Fibroblast of lung (primary cell): ENCODE data around the gene WWC1. TPM values are rescaled to one million over a fixed set of nuclear protein-coding genes. Genes with fewer than 3 reads are reported as not detected.
A peak's percentile ranks its signal among the peaks of the same experiment; 100 is the strongest.

Source experiments
- DNase-seq, 2 donors: peaks; one replicate each; pipeline versions ENCODE4 v3.0.0 to v3.0.0-alpha.2; 2010; ENCODE audit warnings: low read depth in 2 of 2
- H2AFZ ChIP-seq: 2 replicates; pipeline ENCODE4 v1.5.1; 2012; ENCODE audit warnings: low read length, control low read depth, inconsistent platforms
- H3K27ac ChIP-seq: 2 replicates; pipeline ENCODE4 v1.5.1; 2011; ENCODE audit warnings: low read length, control low read depth; ENCODE audit not compliant: insufficient read depth
- H3K27me3 ChIP-seq: 2 replicates; pipeline ENCODE4 v1.5.1; 2011; ENCODE audit warnings: mild to moderate bottlenecking, low read length; ENCODE audit not compliant: control insufficient read depth, insufficient read depth
- H3K36me3 ChIP-seq: 2 replicates; pipeline ENCODE4 v1.5.1; 2011; ENCODE audit warnings: low read length; ENCODE audit not compliant: control insufficient read depth, insufficient read depth
- H3K4me1 ChIP-seq: 2 replicates; pipeline ENCODE4 v1.5.1; 2011; ENCODE audit warnings: low read length; ENCODE audit not compliant: control insufficient read depth, insufficient read depth; ENCODE audit errors: extremely low read depth
- H3K4me2 ChIP-seq: 2 replicates; pipeline ENCODE4 v1.5.1; 2011; ENCODE audit warnings: low read length, control low read depth; ENCODE audit not compliant: insufficient read depth; ENCODE audit errors: extremely low read depth
- H3K4me3 ChIP-seq, 4 experiments: fragments of 200-600 bp in 1 of 4; sonication (generic) in 1 of 4; replicated peaks in 1 of 4; 2 replicates each; pipeline ENCODE4 v1.5.1; 2011 to 2016; ENCODE audit warnings: low read length in 4 of 4, low read depth in 3 of 4, mild to moderate bottlenecking in 3 of 4, control low read depth in 2 of 4, inconsistent platforms in 1 of 4, mixed read lengths in 1 of 4; ENCODE audit not compliant: insufficient read depth in 1 of 4; ENCODE audit errors: control extremely low read depth in 1 of 4
- H3K79me2 ChIP-seq: 2 replicates; pipeline ENCODE4 v1.5.1; 2012; ENCODE audit warnings: mild to moderate bottlenecking, low read length, inconsistent platforms; ENCODE audit not compliant: control insufficient read depth, insufficient read depth
- H3K9ac ChIP-seq: 2 replicates; pipeline ENCODE4 v1.5.1; 2011; ENCODE audit warnings: mild to moderate bottlenecking, low read length, control low read depth; ENCODE audit not compliant: insufficient read depth
- H3K9me3 ChIP-seq: 2 replicates; pipeline ENCODE4 v1.5.1; 2012; ENCODE audit warnings: low read depth, low read length; ENCODE audit not compliant: control insufficient read depth, insufficient read depth
- H4K20me1 ChIP-seq: 2 replicates; pipeline ENCODE4 v1.5.1; 2011; ENCODE audit warnings: low read length; ENCODE audit not compliant: control insufficient read depth, insufficient read depth; ENCODE audit errors: extremely low read depth
- CTCF ChIP-seq, 2 donors: IDR thresholded peaks in 1 of 2; conservative IDR thresholded peaks in 1 of 2; 1 replicate in 1 of 2; 2 replicates in 1 of 2; pipeline ENCODE4 v1.5.1; 2011 to 2012; ENCODE audit warnings: low read length in 2 of 2, control low read depth in 1 of 2, inconsistent platforms in 1 of 2, low read depth in 1 of 2, mild to moderate bottlenecking in 1 of 2
- EZH2 ChIP-seq: IDR thresholded peaks from 2 replicates; pipeline ENCODE4 v1.5.1; 2012; ENCODE audit warnings: low read length, control low read depth, mild to moderate bottlenecking; ENCODE audit errors: missing control alignments
- polyA plus RNA-seq, 2 donors: library from polyadenylated mRNA; depleted of rRNA in 1 of 2; stranded (reverse) in 1 of 2; unstranded in 1 of 2; fragments of >200 nt; gene quantifications; 2 replicates each; pipeline ENCODE4 v1.2.1, GENCODE V29; 2011 to 2012; ENCODE audit warnings: missing spikeins in 1 of 2
- total RNA-seq: library from RNA; depleted of rRNA; stranded (reverse); fragments of >200 nt; gene quantifications from 2 replicates; pipeline ENCODE4 v1.2.1, GENCODE V29; 2014

WWC1 gene
- total and polyA plus RNA-seq, 2 donors (not counting 1 experiment from before 2014, with no cell fraction given) = 2.5 to 3.2 TPM

GRCh38 chr5:168443533-168443932 is 152.1 kb downstream of the WWC1 start:
- TF ChIP-seq EZH2 = no peak
- TF ChIP-seq CTCF (conservative IDR thresholded peaks at IDR 0.05 in 1 of 2, IDR thresholded peaks at IDR 0.05 in 1 of 2; ENCODE audit: low read depth in 1 of 2, low read length in 2 of 2) = no peak
- Histone ChIP-seq H3K9ac (no peak overlapping the region), H3K27ac (no peak overlapping the region), H3K27me3 (no peaks in the 10 kb centered on the region), H3K4me1 (no peaks in the 10 kb centered on the region), H3K4me3 (no peak overlapping the region), H3K9me3 (no peaks in the 10 kb centered on the region), H2AFZ (no peak overlapping the region), H3K4me2 (no peak overlapping the region), H3K79me2 (no peaks in the 10 kb centered on the region), H4K20me1 (no peaks in the 10 kb centered on the region), H3K36me3 (no peaks in the 10 kb centered on the region)
- peak in 1 of 2 donors; percentile 49 for DNase-seq

GRCh38 chr5:168443950-168444700 is 152.7 kb downstream of the WWC1 start:
- Histone ChIP-seq H2AFZ (no peak overlapping the region), H3K4me2 (no peak overlapping the region), H4K20me1 (no peaks in the 10 kb centered on the region), H3K36me3 (no peaks in the 10 kb centered on the region), H3K9ac (no peak overlapping the region), H3K27me3 (no peaks in the 10 kb centered on the region), H3K79me2 (no peaks in the 10 kb centered on the region), H3K4me1 (no peaks in the 10 kb centered on the region), H3K4me3 (no peak overlapping the region), H3K9me3 (no peaks in the 10 kb centered on the region), H3K27ac (no peak overlapping the region)
- peak; percentile 38 to 51 for DNase-seq
- no peak for TF ChIP-seq EZH2

- Histone ChIP-seq H3K4me2 (no peak overlapping the region), H3K9ac (no peak overlapping the region), H3K9me3 (no peaks in the 10 kb centered on the region), H3K4me3 (no peak overlapping the region), H4K20me1 (no peaks in the 10 kb centered on the region), H2AFZ (no peak overlapping the region), H3K36me3 (no peaks in the 10 kb centered on the region), H3K27ac (no peak overlapping the region), H3K79me2 (no peaks in the 10 kb centered on the region), H3K27me3 (no peaks in the 10 kb centered on the region), H3K4me1 (no peaks in the 10 kb centered on the region)
- no peak for DNase-seq
- TF ChIP-seq CTCF (conservative IDR thresholded peaks at IDR 0.05 in 1 of 2, IDR thresholded peaks at IDR 0.05 in 1 of 2; ENCODE audit: low read depth in 1 of 2, low read length in 2 of 2) (no peak), EZH2 (no peak)
Observed at GRCh38 chr5:168446983-168447619, 155.7 kb downstream of the WWC1 start.
